Retinal pigment epithelial cell (primary cell): ENCODE results near the gene ARHGAP25.

Experiments used
- DNase-seq: peaks from one replicate; pipeline ENCODE4 v3.0.0-alpha.2; 2010; ENCODE audit warnings: low read depth
- H3K4me3 ChIP-seq: 2 replicates; pipeline ENCODE4 v1.5.1; 2011; ENCODE audit warnings: mild to moderate bottlenecking, low read length, control low read depth, moderate library complexity
- TF ChIP-seq, protein P1 (sequence below): conservative IDR thresholded peaks from 2 replicates; pipeline ENCODE4 v1.5.1; 2011; ENCODE audit warnings: low read depth, low read length, control low read depth, inconsistent platforms

ARHGAP25 gene

DNA sequence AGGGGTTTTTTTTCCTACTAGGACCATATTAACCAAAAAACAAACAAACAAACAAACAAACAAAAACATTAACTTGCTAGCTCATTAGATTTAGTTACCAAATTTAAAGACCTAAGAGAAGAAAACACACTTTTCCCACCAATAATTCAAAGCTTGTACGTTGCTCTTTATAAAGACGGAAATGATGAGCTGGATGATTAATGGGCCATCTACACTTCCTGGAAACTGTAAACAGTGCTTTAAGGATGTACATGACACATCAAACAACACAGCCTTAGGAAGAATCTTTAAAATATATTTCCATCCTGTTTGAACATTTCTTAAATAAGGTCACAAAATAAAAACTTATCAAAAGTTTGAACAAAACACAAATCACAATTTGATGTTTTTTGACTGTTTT is 135.6 kb downstream of the ARHGAP25 start:
- no peak for DNase-seq
- TF ChIP-seq, protein P1, sequence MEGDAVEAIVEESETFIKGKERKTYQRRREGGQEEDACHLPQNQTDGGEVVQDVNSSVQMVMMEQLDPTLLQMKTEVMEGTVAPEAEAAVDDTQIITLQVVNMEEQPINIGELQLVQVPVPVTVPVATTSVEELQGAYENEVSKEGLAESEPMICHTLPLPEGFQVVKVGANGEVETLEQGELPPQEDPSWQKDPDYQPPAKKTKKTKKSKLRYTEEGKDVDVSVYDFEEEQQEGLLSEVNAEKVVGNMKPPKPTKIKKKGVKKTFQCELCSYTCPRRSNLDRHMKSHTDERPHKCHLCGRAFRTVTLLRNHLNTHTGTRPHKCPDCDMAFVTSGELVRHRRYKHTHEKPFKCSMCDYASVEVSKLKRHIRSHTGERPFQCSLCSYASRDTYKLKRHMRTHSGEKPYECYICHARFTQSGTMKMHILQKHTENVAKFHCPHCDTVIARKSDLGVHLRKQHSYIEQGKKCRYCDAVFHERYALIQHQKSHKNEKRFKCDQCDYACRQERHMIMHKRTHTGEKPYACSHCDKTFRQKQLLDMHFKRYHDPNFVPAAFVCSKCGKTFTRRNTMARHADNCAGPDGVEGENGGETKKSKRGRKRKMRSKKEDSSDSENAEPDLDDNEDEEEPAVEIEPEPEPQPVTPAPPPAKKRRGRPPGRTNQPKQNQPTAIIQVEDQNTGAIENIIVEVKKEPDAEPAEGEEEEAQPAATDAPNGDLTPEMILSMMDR = no peak

DNA sequence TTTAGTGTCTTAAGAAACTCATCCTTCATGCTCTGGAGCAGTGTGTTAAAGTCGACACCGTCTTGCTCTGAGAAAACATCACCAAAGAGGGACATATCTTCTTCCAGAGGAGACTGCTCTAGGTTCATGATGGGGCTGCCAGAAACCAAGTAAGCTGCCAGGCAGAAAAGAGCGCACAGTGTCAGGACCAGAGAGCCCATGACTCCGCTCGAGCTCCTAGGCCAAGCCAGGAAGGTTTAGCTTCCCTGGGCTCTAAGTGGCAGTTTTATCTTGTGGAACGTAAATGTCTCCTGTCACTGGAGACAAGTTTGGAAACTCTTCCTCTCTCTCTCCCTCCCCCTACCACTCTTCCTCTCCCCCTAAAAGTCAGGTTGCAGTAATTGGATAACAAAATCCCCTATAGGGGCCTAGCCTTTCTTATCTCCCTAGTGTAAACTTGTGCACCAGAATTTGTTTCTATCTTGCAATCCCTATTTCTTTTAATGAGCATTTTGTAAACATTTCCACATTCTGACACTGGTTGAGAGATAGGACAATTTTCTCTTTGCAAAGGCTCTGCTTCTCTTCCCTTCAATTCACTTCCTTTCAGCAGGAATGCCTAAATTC is 136.7 kb downstream of the ARHGAP25 start, which contains the start of gene BMP10:
BMP10 (minus strand) TSS at position 239 of the 606 bp plus-strand sequence; CDS start at position 200, 39 bp downstream.
- H3K4me3 ChIP-seq = no peak within 1 kb of the TSS
- TF ChIP-seq, protein P1 = no peak
- no peak for DNase-seq

More for the DNA sequence above, 135.6 kb downstream of the ARHGAP25 start:
- no peak overlapping the region for H3K4me3 ChIP-seq
